ENCODE measurements around the gene VWA5B1.

DNA sequence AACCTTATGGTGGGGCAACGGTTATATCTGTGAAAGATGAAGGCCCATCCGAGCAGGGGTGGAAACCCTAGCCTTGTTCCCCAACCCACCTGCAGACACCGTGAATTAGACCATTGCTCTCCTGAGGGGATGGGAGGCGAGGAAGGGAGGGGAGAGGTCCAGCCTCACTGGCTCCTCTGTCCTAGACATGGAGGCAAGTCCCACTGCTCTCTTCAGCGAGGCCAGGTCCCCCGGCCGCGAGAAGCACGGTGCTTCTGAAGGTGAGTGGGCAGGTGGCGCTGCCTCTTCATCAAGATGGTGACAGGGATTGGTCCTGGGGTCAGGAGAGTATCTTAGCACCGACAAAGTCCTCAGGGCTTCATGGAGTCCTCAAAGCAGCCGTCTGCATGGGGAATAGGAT lies 59.3 kb downstream of the VWA5B1 start:
- TF ChIP-seq POLR2A (IDR thresholded peaks at IDR 0.05): no peak
- TF ChIP-seq, protein P1, sequence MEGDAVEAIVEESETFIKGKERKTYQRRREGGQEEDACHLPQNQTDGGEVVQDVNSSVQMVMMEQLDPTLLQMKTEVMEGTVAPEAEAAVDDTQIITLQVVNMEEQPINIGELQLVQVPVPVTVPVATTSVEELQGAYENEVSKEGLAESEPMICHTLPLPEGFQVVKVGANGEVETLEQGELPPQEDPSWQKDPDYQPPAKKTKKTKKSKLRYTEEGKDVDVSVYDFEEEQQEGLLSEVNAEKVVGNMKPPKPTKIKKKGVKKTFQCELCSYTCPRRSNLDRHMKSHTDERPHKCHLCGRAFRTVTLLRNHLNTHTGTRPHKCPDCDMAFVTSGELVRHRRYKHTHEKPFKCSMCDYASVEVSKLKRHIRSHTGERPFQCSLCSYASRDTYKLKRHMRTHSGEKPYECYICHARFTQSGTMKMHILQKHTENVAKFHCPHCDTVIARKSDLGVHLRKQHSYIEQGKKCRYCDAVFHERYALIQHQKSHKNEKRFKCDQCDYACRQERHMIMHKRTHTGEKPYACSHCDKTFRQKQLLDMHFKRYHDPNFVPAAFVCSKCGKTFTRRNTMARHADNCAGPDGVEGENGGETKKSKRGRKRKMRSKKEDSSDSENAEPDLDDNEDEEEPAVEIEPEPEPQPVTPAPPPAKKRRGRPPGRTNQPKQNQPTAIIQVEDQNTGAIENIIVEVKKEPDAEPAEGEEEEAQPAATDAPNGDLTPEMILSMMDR (IDR thresholded peaks at IDR 0.05): no peak

All from stomach (tissue), 4 donors.